ENCODE measurements around the gene MRI1. TPM values are rescaled to one million over a fixed set of nuclear protein-coding genes. Genes with fewer than 3 reads are reported as not detected.

Gene MRI1
- total RNA-seq, 4 donors from 2014 or later = 32.0 to 50.9 (median 37.2) TPM

GRCh38 chr19:13726323-13726722, 38.0 kb upstream of the MRI1 start:
- intact Hi-C loops (cut with DNase I) = no loop called here
- no peaks in the 10 kb centered on the region for H3K9me3 ChIP-seq

GRCh38 chr19:13727798-13728197, 36.5 kb upstream of the MRI1 start:
- Histone ChIP-seq H3K4me1 (peaks cover 13 to 33% (median 17%) of the 10 kb centered on the region in 3 donors), H3K27ac (no peak overlapping the region), H3K36me3 (no peaks in the 10 kb centered on the region), H3K9me3 (no peaks in the 10 kb centered on the region), H3K4me3 (no peak overlapping the region), H3K27me3 (no peaks in the 10 kb centered on the region)
- 69 to 72% methylated on average over 4 to 7 of the region's 8 CpGs for WGBS, 2 donors
- DNase-seq = no peak
- TF ChIP-seq POLR2A (IDR thresholded peaks at IDR 0.05) = no peak
- no peak for TF ChIP-seq CTCF (IDR thresholded peaks at IDR 0.05)
- intact Hi-C loops (cut with DNase I) = no loop called here

More at GRCh38 chr19:13726323-13726722, 38.0 kb upstream of the MRI1 start:
- TF ChIP-seq POLR2A (IDR thresholded peaks at IDR 0.05) = no peak
- TF ChIP-seq CTCF (IDR thresholded peaks at IDR 0.05) = no peak
- Histone ChIP-seq H3K27ac (no peak overlapping the region), H3K36me3 (no peaks in the 10 kb centered on the region), H3K27me3 (no peaks in the 10 kb centered on the region), H3K4me3 (no peak overlapping the region), H3K4me1 (peaks cover 8 to 22% (median 10%) of the 10 kb centered on the region in 3 donors)
- DNase-seq = no peak
- WGBS, 2 donors = 77 to 96% methylated on average over 5 of the region's 5 CpGs

GRCh38 chr19:13729859-13730258, 34.5 kb upstream of the MRI1 start:
- Histone ChIP-seq H3K4me1 (peaks cover 13 to 38% (median 17%) of the 10 kb centered on the region in 3 donors), H3K4me3 (no peak overlapping the region), H3K36me3 (no peaks in the 10 kb centered on the region), H3K9me3 (no peaks in the 10 kb centered on the region), H3K27ac (peak overlapping the region in 3 of 4 donors; percentile 55 to 93 (median 87)), H3K27me3 (no peaks in the 10 kb centered on the region)
- DNase-seq = no peak
- intact Hi-C loops (cut with DNase I) = no loop called here
- 26 to 27% methylated on average over 2 of the region's 2 CpGs for WGBS, 2 donors
- TF ChIP-seq POLR2A (IDR thresholded peaks at IDR 0.05) (no peak), CTCF (IDR thresholded peaks at IDR 0.05) (no peak)

- intact Hi-C loops (cut with DNase I) = no loop called here
Observed at GRCh38 chr19:13731147-13731964, 33.0 kb upstream of the MRI1 start.

More at GRCh38 chr19:13731147-13731964, 33.0 kb upstream of the MRI1 start:
- no peaks in the 10 kb centered on the region for H3K36me3 ChIP-seq
- no peaks in the 10 kb centered on the region for H3K27me3 ChIP-seq
- H3K9me3 ChIP-seq = no peaks in the 10 kb centered on the region
- TF ChIP-seq CTCF (IDR thresholded peaks at IDR 0.05) (peak in 2 of 6 experiments; percentile 4 to 30), POLR2A (IDR thresholded peaks at IDR 0.05) (peak in 2 of 4 donors; percentile 31 to 63)
- peak overlapping the region; percentile 31 to 77 (median 54) for H3K4me3 ChIP-seq
- 0% methylated on average over 19 to 34 of the region's 39 CpGs for WGBS, 2 donors
- H3K4me1 ChIP-seq = peaks cover 13 to 45% (median 17%) of the 10 kb centered on the region in 3 donors
- DNase-seq = peak; percentile 70
- peak overlapping the region; percentile 87 to 97 (median 94) for H3K27ac ChIP-seq

Measured in esophagus squamous epithelium (tissue), 5 donors.